Right lobe of liver (tissue), 6 donors: Measurements from ENCODE around the gene FAM131B. TPM values are rescaled to one million over a fixed set of nuclear protein-coding genes. Genes with fewer than 3 reads are reported as not detected.

Experiments used
- ATAC-seq, 4 donors: fragments of 200-7000 bp; cut with Tn5 transposase; one replicate each; pipeline ENCODE4 v1.9.1; 2020; ENCODE audit warnings: mild to moderate bottlenecking in 4 of 4, moderate library complexity in 4 of 4
- DNase-seq, 3 donors: peaks; one replicate each; pipeline ENCODE4 v3.0.0-alpha.2; 2020
- H3K27ac ChIP-seq, 3 donors: fragments of 200-600 bp; one replicate each; pipeline ENCODE4 v1.8.0; 2022
- H3K27me3 ChIP-seq, 2 donors: fragments of 200-600 bp; one replicate each; pipeline ENCODE4 v1.8.0; 2022
- H3K36me3 ChIP-seq, 4 donors: fragments of 200-600 bp; sonication (generic) in 1 of 4; one replicate each; pipeline versions ENCODE4 v1.5.1 to v1.8.0; 2017 to 2022; ENCODE audit warnings: control low read depth in 1 of 4
- H3K4me1 ChIP-seq, 4 donors: fragments of 200-600 bp; sonication (generic) in 1 of 4; one replicate each; pipeline versions ENCODE4 v1.5.1 to v1.8.0; 2017 to 2022; ENCODE audit warnings: control low read depth in 1 of 4
- H3K4me3 ChIP-seq, 3 donors: fragments of 200-600 bp; one replicate each; pipeline ENCODE4 v1.8.0; 2022
- H3K9me3 ChIP-seq, 4 donors: fragments of 200-600 bp; sonication (generic) in 1 of 4; one replicate each; pipeline versions ENCODE4 v1.5.1 to v1.8.0; 2017 to 2022; ENCODE audit warnings: control low read depth in 1 of 4
- POLR2A ChIP-seq: fragments of 450-650 bp; IDR thresholded peaks from one replicate; pipeline ENCODE4 v1.6.1; 2017; ENCODE audit warnings: antibody characterized with exemption, mild to moderate bottlenecking
- WGBS: methylation state at CpG from one replicate; pipeline ENCODE4 v1.1.6; 2018; ENCODE audit warnings: low coverage, low lambda C conversion rate; ENCODE audit not compliant: insufficient coverage; ENCODE audit errors: missing lambda C conversion rate; 5-methylcytosine and 5-hydroxymethylcytosine counted together
- intact Hi-C, 2 donors: fragments of 100-400 bp; cut with DNase I; formaldehyde crosslinking; loops; one replicate each; pipeline versions ENCODE4 v1.11.2 to v1.14.1; 2022
- total RNA-seq, 6 experiments: library from RNA; depleted of rRNA in 2 of 6; stranded (reverse); fragments of >200 nt in 2 of 6; fragmentation: NEBNext Ultra II Directional in 3 of 6; extraction: Animal tissue kit (Norgen Biotek cat#: 25700) in 3 of 6; gene quantifications; one replicate each; pipeline versions ENCODE4 v1.1.0 to v1.2.4, GENCODE V29; 2016 to 2023
- TF ChIP-seq, protein P1 (sequence below), 4 donors: fragments of 200-600 bp in 3 of 4; fragments of 450-650 bp in 1 of 4; IDR thresholded peaks; one replicate each; pipeline versions ENCODE4 v1.5.1 to v1.8.0; 2016 to 2022; ENCODE audit warnings: antibody characterized with exemption in 4 of 4, mild to moderate bottlenecking in 2 of 4
- donor health status: DM: no; HTN: yes; CAD: no.
- donor health status: DM: no; HTN: no; CAD: no.
- donor health status: DM: no; HTN: no; CAD: no.
- donor health status: DM: no; HTN: yes; CAD: no.
- donor health status: DM: no; HTN: yes; CAD: no.

The FAM131B gene
- total RNA-seq, 6 experiments from 2014 or later, result 0.05 to 0.51 (median 0.14) TPM

DNA sequence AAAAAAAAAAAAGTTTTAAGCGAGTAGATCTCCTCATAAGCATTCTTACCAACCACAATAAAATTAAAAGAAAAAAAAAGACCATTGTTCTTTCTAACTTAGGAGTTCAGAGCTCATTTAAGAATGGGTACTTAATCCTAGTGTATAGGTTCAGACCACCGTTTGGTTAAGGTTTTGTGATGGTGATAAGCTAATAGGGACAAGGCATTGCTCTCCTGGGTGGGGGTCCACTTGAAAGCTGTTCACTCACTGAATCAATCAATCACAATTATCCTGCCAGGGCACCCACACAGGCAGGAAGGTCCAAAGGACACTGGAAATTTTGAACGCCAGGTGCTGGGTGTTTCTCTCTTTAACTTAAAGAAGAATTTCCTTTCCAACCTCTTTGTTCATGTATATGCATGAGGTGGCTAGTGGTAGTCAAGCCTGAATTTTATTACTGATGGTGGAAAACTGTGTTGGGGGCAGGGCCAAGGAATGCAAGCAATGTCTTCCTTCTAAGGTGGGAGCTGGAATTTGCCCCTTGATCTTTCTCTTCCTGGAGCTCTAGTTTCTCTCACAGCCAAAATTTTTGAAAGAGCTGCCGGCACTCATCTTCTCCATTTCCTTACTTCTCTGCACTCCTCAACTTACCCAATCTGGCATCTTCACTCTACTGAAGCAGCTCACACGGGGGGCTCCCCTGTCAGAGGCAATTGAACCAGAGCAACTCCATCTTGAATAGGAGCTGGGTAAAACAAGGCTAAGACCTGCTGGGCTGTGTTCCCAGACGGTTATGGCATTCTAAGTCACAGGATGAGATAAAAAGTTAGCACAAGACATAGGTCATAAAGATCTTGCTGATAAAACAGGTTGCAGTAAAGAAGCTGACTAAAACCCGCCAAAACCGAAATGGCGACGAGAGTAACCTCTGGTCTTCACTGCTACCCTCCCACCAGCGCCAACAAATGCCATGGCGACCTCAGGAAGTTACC lies 7.5 kb upstream of the FAM131B start:
- no peaks in the 10 kb centered on the region for H3K27me3 ChIP-seq
- H3K27ac ChIP-seq, result no peak overlapping the region
- ATAC-seq, result peak in 2 of 4 donors; percentile 14 to 16
- DNase-seq, result no peak
- TF ChIP-seq, protein P1, sequence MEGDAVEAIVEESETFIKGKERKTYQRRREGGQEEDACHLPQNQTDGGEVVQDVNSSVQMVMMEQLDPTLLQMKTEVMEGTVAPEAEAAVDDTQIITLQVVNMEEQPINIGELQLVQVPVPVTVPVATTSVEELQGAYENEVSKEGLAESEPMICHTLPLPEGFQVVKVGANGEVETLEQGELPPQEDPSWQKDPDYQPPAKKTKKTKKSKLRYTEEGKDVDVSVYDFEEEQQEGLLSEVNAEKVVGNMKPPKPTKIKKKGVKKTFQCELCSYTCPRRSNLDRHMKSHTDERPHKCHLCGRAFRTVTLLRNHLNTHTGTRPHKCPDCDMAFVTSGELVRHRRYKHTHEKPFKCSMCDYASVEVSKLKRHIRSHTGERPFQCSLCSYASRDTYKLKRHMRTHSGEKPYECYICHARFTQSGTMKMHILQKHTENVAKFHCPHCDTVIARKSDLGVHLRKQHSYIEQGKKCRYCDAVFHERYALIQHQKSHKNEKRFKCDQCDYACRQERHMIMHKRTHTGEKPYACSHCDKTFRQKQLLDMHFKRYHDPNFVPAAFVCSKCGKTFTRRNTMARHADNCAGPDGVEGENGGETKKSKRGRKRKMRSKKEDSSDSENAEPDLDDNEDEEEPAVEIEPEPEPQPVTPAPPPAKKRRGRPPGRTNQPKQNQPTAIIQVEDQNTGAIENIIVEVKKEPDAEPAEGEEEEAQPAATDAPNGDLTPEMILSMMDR (IDR thresholded peaks at IDR 0.05), result no peak
- no peak for TF ChIP-seq POLR2A
- peaks cover 0 to 6% (median 0%) of the 10 kb centered on the region in 4 donors for H3K4me1 ChIP-seq
- H3K9me3 ChIP-seq, result no peaks in the 10 kb centered on the region
- no peaks in the 10 kb centered on the region for H3K36me3 ChIP-seq
- intact Hi-C loops, result loop anchor here in 1 of 2 donors (10.0 kb wide), 1 partner anchor 55 kb away; the partner anchor contains the start of gene CLCN1
- 72% methylated on average over 12 of the region's 12 CpGs for WGBS
- H3K4me3 ChIP-seq, result no peak overlapping the region

DNA sequence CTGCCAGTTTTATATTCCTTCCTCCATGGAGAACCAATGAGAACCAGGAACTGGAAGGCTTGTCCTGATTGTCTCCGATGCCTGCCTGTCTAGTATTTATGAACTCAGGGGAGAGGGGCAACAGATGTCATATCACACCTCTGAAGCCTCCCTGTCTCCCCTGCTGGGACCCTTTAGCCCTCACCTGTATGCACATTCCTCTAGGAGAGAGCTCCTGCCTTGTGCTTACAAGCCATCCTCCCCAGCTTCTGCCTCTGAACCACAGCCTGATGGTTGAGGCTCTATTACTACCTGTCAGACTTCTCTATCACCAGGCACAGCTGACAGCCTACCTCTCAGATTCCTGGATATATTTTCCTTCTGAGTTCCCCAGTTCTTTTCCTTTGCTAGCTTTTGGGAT lies 5.9 kb upstream of the FAM131B start:
- no peak overlapping the region for H3K27ac ChIP-seq
- DNase-seq (no peak), ATAC-seq (no peak)
- WGBS, result no CpG with 5 or more reads among the region's 1 CpG
- H3K36me3 ChIP-seq, result no peaks in the 10 kb centered on the region
- no peaks in the 10 kb centered on the region for H3K9me3 ChIP-seq
- TF ChIP-seq POLR2A, result no peak
- TF ChIP-seq, protein P1 (IDR thresholded peaks at IDR 0.05), result no peak
- no peaks in the 10 kb centered on the region for H3K27me3 ChIP-seq
- H3K4me1 ChIP-seq, result peaks cover 0 to 6% (median 0%) of the 10 kb centered on the region in 4 donors
- intact Hi-C loops, result loop anchor here in 1 of 2 donors (10.0 kb wide), 1 partner anchor 54 kb away; the partner anchor contains the start of gene CLCN1
- H3K4me3 ChIP-seq, result no peak overlapping the region

DNA sequence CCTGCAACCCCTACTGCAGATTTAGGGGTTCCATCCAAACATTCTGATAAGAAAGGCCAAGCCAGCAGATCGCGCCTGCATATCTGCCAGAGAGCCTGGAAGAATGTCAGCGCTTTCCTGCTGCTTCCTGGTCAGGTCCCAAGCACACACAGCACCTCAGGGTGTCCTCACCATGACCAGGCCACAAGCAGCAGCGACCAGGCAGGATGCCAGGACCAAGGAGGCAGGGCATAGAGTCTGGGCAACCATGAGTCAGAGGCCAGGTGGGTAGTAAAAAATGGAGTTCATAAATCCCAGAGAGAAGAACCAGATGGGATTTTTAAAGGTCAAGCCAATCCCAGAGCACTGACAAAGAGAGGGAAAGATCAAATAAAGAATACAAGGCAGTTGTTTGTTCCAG lies 5.5 kb upstream of the FAM131B start:
- H3K27ac ChIP-seq, result no peak overlapping the region
- DNase-seq, result peak in 2 of 3 donors; percentile 51 to 55
- 17% methylated on average over 1 of the region's 4 CpGs for whole genome bisulfite sequencing
- intact Hi-C loops, result loop anchor here in 1 of 2 donors (10.0 kb wide), 1 partner anchor 53 kb away; the partner anchor contains the start of gene CLCN1
- no peaks in the 10 kb centered on the region for H3K36me3 ChIP-seq
- peak in 1 of 4 donors; percentile 59 for ATAC-seq
- H3K4me3 ChIP-seq, result no peak overlapping the region
- H3K27me3 ChIP-seq, result no peaks in the 10 kb centered on the region
- peaks cover 0 to 6% (median 0%) of the 10 kb centered on the region in 4 donors for H3K4me1 ChIP-seq
- no peaks in the 10 kb centered on the region for H3K9me3 ChIP-seq
- TF ChIP-seq POLR2A, result no peak
- TF ChIP-seq, protein P1 (IDR thresholded peaks at IDR 0.05), result no peak

DNA sequence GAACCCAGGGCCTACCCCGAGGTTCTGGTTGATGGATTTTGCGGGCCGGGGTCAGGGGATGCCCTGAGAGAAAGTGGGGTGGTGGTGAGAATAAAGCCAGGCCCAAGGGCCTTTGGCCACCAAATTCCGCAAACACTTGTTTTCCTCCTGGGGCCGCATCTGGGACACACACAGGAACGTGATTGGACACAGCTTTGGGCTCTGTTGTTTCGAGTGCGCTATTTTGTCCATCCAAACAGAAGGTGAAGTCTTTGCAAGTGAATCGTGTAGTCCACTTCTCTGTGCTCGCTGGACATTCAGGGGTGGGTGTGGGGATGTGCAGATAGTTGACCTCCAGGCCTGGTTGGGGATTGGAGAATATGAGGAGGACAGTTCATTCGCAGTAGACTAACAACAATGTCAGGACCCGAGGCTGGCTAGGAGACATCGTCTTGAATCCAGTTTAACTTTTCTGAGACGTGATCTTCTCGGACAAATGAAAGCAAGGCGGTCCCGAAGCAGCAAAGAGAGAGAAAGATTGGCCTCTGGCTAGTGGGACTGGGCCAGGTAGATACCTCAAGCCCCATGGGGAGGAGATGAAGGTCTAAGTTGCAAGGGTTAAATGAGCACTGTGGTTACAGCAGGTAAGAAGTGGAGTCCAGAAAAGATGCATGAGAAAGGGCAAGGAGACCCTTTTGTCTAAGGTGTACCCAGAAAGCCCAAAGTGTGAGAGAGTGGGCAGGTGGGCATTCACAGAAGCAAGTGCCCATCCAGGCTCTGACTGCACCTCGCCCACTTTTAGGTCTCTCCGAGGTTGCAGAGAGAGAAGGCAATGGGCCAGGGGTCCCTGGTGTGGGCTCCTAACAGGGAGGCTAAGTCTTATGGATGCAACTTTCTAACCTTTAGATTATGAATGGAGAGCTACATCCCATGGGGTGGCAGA lies 764 bp upstream of the FAM131B start:
- TF ChIP-seq POLR2A, result no peak
- TF ChIP-seq, protein P1 (IDR thresholded peaks at IDR 0.05), result no peak
- no peaks in the 10 kb centered on the region for H3K36me3 ChIP-seq
- ATAC-seq (no peak), DNase-seq (no peak)
- peaks cover 0 to 5% (median 0%) of the 10 kb centered on the region in 4 donors for H3K4me1 ChIP-seq
- intact Hi-C loops, result loop anchor here in 1 of 2 donors (10.0 kb wide), 1 partner anchor 48 kb away; the partner anchor contains the start of gene CLCN1
- no peaks in the 10 kb centered on the region for H3K27me3 ChIP-seq
- 47% methylated on average over 17 of the region's 19 CpGs for WGBS
- no peak overlapping the region for H3K27ac ChIP-seq
- peak overlapping the region in 1 of 3 donors; percentile 46 for H3K4me3 ChIP-seq
- no peaks in the 10 kb centered on the region for H3K9me3 ChIP-seq
